CD4-positive, alpha-beta T cell treated with Interleukin-21 for 1 hour (primary cell): ENCODE data around the gene CCNYL1.

ENCODE experiments used
- DNase-seq: peaks from one replicate; pipeline ENCODE4 v3.0.0-alpha.2; 2020

Gene CCNYL1

GRCh38 chr2:207768168-207768865 lies 56.9 kb downstream of the CCNYL1 start:
- peak; percentile 32 for DNase-seq

GRCh38 chr2:207768866-207769596 lies 57.6 kb downstream of the CCNYL1 start:
- DNase-seq: no peak

GRCh38 chr2:207770602-207771404 lies 59.4 kb downstream of the CCNYL1 start:
- no peak for DNase-seq

GRCh38 chr2:207771421-207771820 lies 60.0 kb downstream of the CCNYL1 start:
- DNase-seq: no peak

- DNase-seq: peak; percentile 56
Measured at GRCh38 chr2:207772081-207772843, 60.8 kb downstream of the CCNYL1 start.

GRCh38 chr2:207772844-207773205 lies 61.4 kb downstream of the CCNYL1 start:
- no peak for DNase-seq

GRCh38 chr2:207775473-207775872 lies 64.0 kb downstream of the CCNYL1 start:
- DNase-seq: no peak

- no peak for DNase-seq
Measured at GRCh38 chr2:207777124-207777523, 65.7 kb downstream of the CCNYL1 start.

- no peak for DNase-seq
Measured at GRCh38 chr2:207778298-207778882, 67.0 kb downstream of the CCNYL1 start.

GRCh38 chr2:207779523-207779922 lies 68.1 kb downstream of the CCNYL1 start:
- no peak for DNase-seq

- no peak for DNase-seq
Measured at GRCh38 chr2:207782238-207783030, 71.0 kb downstream of the CCNYL1 start.

- DNase-seq: no peak
Measured at GRCh38 chr2:207783514-207783913, 72.1 kb downstream of the CCNYL1 start.

- no peak for DNase-seq
Measured at GRCh38 chr2:207784898-207785297, 73.5 kb downstream of the CCNYL1 start.

GRCh38 chr2:207787017-207787416 lies 75.6 kb downstream of the CCNYL1 start:
- DNase-seq: no peak

GRCh38 chr2:207787800-207788199 lies 76.4 kb downstream of the CCNYL1 start:
- DNase-seq: no peak

GRCh38 chr2:207790898-207791297 lies 79.5 kb downstream of the CCNYL1 start:
- no peak for DNase-seq

- DNase-seq: no peak
Measured at GRCh38 chr2:207791579-207792243, 80.3 kb downstream of the CCNYL1 start.

- no peak for DNase-seq
Measured at GRCh38 chr2:207792244-207792785, 80.9 kb downstream of the CCNYL1 start.

GRCh38 chr2:207796585-207797350 lies 85.3 kb downstream of the CCNYL1 start:
- DNase-seq: no peak

GRCh38 chr2:207801259-207801658 lies 89.8 kb downstream of the CCNYL1 start:
- DNase-seq: no peak
